SK-N-MC (cell line): ENCODE data around the gene AARS2.

ENCODE experiments used
- EZH2 ChIP-seq: fragments of 200-600 bp; sonication (generic); IDR thresholded peaks from one replicate; pipeline ENCODE4 v1.6.1; 2017; ENCODE audit warnings: antibody characterized with exemption
- POLR2AphosphoS5 ChIP-seq: IDR thresholded peaks from 2 replicates; pipeline ENCODE4 v1.6.1; 2012; ENCODE audit warnings: mild to moderate bottlenecking, low read depth, low read length, borderline replicate concordance

- TF ChIP-seq POLR2AphosphoS5, result no peak
- no peak for TF ChIP-seq EZH2
Observed at GRCh38 chr6:44256775-44257024, 56.4 kb downstream of the AARS2 start.
